Activated CD8-positive, alpha-beta T cell treated with anti-CD3 and anti-CD28 coated beads for 36 hours (primary cell): ENCODE measurements around the gene BTAF1. TPM values are rescaled to one million over a fixed set of nuclear protein-coding genes. Genes with fewer than 3 reads are reported as not detected.
"Not testable (repeated sequence)": the region's sequence is repeated elsewhere in the genome, so short reads cannot be mapped to it uniquely, and the experiment has no call there.

Experiments
- ATAC-seq: fragments of 200-7000 bp; cut with Tn5 transposase; one replicate; pipeline ENCODE4 v1.10.0; 2021; ENCODE audit warnings: mild to moderate bottlenecking, moderate library complexity
- CTCF ChIA-PET: fragments of 350-600 bp; sonication (Branson Sonifier 250); formaldehyde crosslinking; loops from one replicate; lab custom pipeline; 2021; ENCODE audit warnings: antibody characterized with exemption; lab: Charles Lee
- POLR2A ChIA-PET: fragments of 350-600 bp; sonication (Branson Sonifier 250); formaldehyde crosslinking; loops from one replicate; lab custom pipeline; 2021; ENCODE audit warnings: antibody characterized with exemption; lab: Charles Lee
- DNase-seq: peaks from one replicate; pipeline ENCODE4 v3.0.0-alpha.2; 2020
- H3K27ac Mint-ChIP-seq: one replicate; pipeline ENCODE4 v1.8.0; 2021; ENCODE audit warnings: mild to moderate bottlenecking, mixed read lengths
- H3K27me3 Mint-ChIP-seq: one replicate; pipeline ENCODE4 v1.8.0; 2021; ENCODE audit warnings: mixed read lengths
- H3K36me3 Mint-ChIP-seq: one replicate; pipeline ENCODE4 v1.8.0; 2021; ENCODE audit warnings: low read depth, mixed read lengths
- H3K4me1 Mint-ChIP-seq: one replicate; pipeline ENCODE4 v1.8.0; 2021; ENCODE audit warnings: low read depth, mixed read lengths
- H3K4me3 Mint-ChIP-seq: one replicate; pipeline ENCODE4 v1.8.0; 2021; ENCODE audit warnings: mild to moderate bottlenecking, moderate library complexity, mixed read lengths
- H3K9me3 Mint-ChIP-seq: one replicate; pipeline ENCODE4 v1.8.0; 2021; ENCODE audit warnings: mixed read lengths
- intact Hi-C: fragments of 100-400 bp; cut with micrococcal nuclease; formaldehyde crosslinking; loops from one replicate; pipeline ENCODE4 v1.10.0; 2022
- total RNA-seq, 2 experiments: library from RNA; stranded (reverse); gene quantifications; one replicate each; pipeline ENCODE4 v1.2.3, GENCODE V29; 2021
- TF ChIP-seq, protein P1 (sequence below): fragments of 200-600 bp; IDR thresholded peaks from one replicate; pipeline ENCODE4 v1.8.0; 2022; ENCODE audit warnings: antibody characterized with exemption, mild to moderate bottlenecking

The BTAF1 gene
- total RNA-seq, 2 experiments from 2014 or later = 73.4 to 75.3 TPM

DNA sequence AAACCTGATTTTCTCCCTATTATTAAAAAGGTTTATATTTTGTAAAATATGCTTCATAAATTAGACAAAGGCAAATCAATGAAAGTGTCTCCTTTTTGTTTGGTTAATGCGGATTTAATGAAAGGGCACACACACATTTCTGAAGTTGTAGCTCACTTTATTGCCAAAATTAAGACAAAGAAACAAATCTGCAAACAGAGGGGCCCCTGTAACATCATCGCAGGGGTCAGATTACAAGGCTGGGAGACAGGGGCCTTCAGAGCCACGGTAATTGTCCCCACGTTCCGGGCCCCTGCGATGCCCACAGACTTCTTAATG, 36.7 kb upstream of the BTAF1 start:
- no peak for ATAC-seq
- Mint-ChIP-seq H3K27ac (no peak overlapping the region), H3K4me3 (peak overlapping the region; percentile 77), H3K9me3 (no peaks in the 10 kb centered on the region), H3K27me3 (peaks cover 11% of the 10 kb centered on the region), H3K36me3 (no peaks in the 10 kb centered on the region), H3K4me1 (peaks cover 9% of the 10 kb centered on the region)
- DNase-seq = no peak
- TF ChIP-seq, protein P1, sequence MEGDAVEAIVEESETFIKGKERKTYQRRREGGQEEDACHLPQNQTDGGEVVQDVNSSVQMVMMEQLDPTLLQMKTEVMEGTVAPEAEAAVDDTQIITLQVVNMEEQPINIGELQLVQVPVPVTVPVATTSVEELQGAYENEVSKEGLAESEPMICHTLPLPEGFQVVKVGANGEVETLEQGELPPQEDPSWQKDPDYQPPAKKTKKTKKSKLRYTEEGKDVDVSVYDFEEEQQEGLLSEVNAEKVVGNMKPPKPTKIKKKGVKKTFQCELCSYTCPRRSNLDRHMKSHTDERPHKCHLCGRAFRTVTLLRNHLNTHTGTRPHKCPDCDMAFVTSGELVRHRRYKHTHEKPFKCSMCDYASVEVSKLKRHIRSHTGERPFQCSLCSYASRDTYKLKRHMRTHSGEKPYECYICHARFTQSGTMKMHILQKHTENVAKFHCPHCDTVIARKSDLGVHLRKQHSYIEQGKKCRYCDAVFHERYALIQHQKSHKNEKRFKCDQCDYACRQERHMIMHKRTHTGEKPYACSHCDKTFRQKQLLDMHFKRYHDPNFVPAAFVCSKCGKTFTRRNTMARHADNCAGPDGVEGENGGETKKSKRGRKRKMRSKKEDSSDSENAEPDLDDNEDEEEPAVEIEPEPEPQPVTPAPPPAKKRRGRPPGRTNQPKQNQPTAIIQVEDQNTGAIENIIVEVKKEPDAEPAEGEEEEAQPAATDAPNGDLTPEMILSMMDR = no peak
- ChIA-PET CTCF (interaction anchor here (0.7 to 1.2 kb wide), 6 partner anchors 8 to 128 kb away, joined by 3 to 5 read pairs (median 4); partner anchors contain the start of genes BTAF1 and FGFBP3), POLR2A (interaction anchor here (1.2 to 1.5 kb wide), 3 partner anchors 10 to 37 kb away, joined by 3 to 7 read pairs (median 4); partner anchors contain the start of gene BTAF1)
- intact Hi-C loops = no loop called here

DNA sequence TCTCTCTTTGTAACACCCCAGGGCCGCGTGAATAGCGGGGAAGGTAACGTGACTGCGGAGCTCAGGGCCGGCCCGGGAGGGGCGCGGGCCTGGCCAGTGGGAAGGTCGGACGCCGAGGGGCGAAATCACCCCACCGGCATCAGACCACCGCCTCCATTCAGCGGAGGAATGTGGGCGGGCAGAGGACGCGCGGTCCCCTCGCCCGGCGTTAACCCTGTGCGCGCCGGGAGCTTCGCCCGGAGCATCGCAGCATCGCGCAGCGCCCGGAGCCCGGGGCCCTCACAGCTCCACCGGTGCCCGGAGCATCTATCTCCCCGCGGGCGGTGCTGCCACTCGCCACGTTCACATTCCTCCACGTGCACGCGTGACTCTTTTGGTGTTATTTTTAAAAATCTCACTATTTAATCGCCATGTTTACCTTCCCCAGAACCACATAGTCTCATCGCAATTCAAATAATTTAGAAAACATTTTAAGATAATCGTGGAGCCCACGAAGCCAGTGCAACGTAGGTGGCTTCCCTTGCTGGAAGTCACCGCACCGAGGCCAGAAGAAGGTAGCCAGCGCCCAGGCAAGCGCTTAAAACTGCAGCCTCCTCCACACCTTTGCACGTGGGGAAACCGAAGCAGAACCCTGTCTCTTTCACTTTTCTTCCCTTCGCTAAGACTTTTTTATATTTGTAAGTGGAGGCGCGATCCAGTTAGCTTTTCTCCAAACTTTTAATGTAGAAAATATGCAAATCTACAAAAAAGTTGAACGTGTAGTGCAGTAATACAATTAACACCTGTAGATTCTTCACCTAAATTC, 36.1 kb upstream of the BTAF1 start:
- DNase-seq = peak; percentile 41
- TF ChIP-seq, protein P1 = no peak
- ATAC-seq = peak; percentile 79
- Mint-ChIP-seq H3K9me3 (no peaks in the 10 kb centered on the region), H3K36me3 (no peaks in the 10 kb centered on the region), H3K4me3 (peak overlapping the region; percentile 77), H3K27me3 (peaks cover 11% of the 10 kb centered on the region), H3K4me1 (peaks cover 9% of the 10 kb centered on the region), H3K27ac (peak overlapping the region; percentile 63)
- POLR2A ChIA-PET = interaction anchor here (0.7 to 1.5 kb wide), 4 partner anchors 10 to 36 kb away, joined by 3 to 7 read pairs (median 4); partner anchors contain the start of gene BTAF1
- CTCF ChIA-PET = interaction anchor here (0.7 to 1.2 kb wide), 6 partner anchors 9 to 129 kb away, joined by 3 to 5 read pairs (median 4); partner anchors contain the start of genes BTAF1 and FGFBP3
- intact Hi-C loops = no loop called here

DNA sequence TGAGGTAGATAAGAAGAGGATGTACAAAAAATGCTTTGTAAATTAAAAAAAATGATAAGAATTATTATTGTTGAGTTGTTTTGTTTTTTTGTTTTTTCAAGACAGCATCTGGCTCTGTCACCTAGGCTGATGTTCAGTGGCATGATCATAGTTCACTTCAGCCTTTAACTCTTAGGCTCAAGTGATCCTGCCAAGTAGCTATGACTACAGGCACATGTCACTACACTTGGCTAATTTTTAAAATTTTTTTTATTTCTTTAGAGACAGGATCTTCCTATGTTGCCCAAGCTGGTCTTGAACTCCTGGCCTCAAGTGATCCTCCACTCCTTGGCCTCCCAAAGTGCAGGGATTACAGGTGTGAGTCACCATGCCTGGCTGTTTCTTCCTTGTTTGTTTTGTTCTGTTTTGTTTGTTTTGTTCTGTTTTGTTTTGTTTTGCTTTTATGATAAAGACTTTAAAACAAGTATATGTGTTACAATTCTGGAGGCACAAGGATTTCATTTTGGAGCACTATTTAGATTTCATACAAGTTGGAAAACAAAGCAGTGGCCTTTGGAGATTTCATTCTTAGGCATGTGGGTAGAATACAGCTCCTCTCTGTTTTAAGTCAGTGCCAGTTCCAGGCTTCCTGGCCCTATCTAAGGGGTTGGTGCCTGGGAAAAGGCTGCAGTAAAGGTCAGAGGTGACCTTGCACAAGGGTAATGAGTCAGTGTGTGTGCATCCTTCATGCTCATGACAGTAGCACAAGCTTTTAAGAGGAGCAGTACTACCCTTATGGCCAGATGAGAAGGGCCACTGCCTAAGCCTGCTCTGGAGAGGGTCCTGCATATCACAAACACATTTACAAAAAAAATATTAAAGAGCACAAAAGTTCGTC, 32.2 kb upstream of the BTAF1 start:
- CTCF ChIA-PET = interaction anchor here (1.3 kb wide), 1 partner anchor 10 kb away, joined by 3 read pairs; no protein-coding TSS in a partner anchor
- TF ChIP-seq, protein P1 = no peak
- DNase-seq = no peak
- H3K27me3 Mint-ChIP-seq = peaks cover 11% of the 10 kb centered on the region
- H3K9me3 Mint-ChIP-seq = no peaks in the 10 kb centered on the region
- no peak overlapping the region for H3K4me3 Mint-ChIP-seq
- intact Hi-C loops = no loop called here
- peaks cover 9% of the 10 kb centered on the region for H3K4me1 Mint-ChIP-seq
- H3K27ac Mint-ChIP-seq = no peak overlapping the region
- no peaks in the 10 kb centered on the region for H3K36me3 Mint-ChIP-seq
- ATAC-seq = no peak
- POLR2A ChIA-PET = interaction anchor here (0.8 kb wide), 1 partner anchor 17 kb away, joined by 4 read pairs; no protein-coding TSS in a partner anchor

DNA sequence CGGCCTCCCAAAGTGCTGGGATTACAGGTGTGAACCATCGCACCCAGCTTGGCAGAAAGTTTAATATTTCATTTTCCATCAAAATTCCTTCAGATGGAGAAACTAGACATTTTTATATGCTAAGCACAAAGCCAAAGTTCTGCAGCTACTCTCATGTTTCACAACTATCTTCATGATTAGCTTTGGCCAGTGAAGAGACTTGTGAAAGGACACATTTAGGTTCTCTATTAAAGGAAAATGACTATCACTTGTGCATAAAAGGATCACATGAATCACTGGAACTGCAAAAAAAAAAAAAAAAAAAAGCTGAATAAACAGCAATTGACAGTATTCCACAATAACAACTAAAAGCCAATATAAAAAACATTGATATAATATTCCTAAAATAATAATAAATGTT, 30.5 kb upstream of the BTAF1 start:
- Mint-ChIP-seq H3K9me3 (no peaks in the 10 kb centered on the region), H3K27ac (no peak overlapping the region), H3K27me3 (peaks cover 9% of the 10 kb centered on the region), H3K4me1 (peaks cover 2% of the 10 kb centered on the region), H3K36me3 (no peaks in the 10 kb centered on the region), H3K4me3 (no peak overlapping the region)
- no peak for ATAC-seq
- intact Hi-C loops = no loop called here
- TF ChIP-seq, protein P1 = no peak
- DNase-seq = no peak
- ChIA-PET CTCF (interaction anchor here (1.0 kb wide), 1 partner anchor 18 kb away, joined by 4 read pairs; no protein-coding TSS in a partner anchor), POLR2A (interaction anchor here (1.2 kb wide), 1 partner anchor 15 kb away, joined by 3 read pairs; no protein-coding TSS in a partner anchor)

DNA sequence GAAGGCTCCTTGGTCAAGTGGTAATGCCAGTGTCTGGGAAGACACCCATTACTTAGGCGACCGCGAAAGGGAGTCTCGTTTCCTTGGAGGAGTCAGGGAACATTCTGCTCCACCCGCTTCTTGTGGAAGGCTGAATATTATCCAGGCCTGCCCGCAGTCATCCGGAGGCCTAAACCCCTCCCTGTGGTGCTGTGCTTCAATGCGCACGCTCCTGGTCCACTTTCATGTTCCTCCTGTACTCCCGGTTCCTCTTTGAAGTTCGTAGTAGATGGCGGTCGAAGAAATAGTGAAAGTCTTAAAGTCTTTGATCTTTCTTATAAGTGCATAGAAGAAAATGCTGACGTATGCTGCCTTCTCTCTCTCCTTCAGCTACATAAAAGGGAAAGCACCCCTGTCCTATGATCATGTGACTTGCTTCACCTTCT, 29.3 kb upstream of the BTAF1 start:
- H3K9me3 Mint-ChIP-seq, ATAC-seq, H3K4me3 Mint-ChIP-seq, intact Hi-C loops, H3K4me1 Mint-ChIP-seq, DNase-seq, H3K27ac Mint-ChIP-seq, H3K36me3 Mint-ChIP-seq: not testable (repeated sequence)
- CTCF ChIA-PET = interaction anchor here (0.8 kb wide), 1 partner anchor 38 kb away, joined by 3 read pairs; no protein-coding TSS in a partner anchor
- POLR2A ChIA-PET = interaction anchor here (0.9 kb wide), 1 partner anchor 29 kb away, joined by 4 read pairs; the partner anchor contains the start of gene BTAF1
- peaks cover 11% of the 10 kb centered on the region for H3K27me3 Mint-ChIP-seq
